Endothelial cell of umbilical vein (primary cell): ENCODE measurements around the gene RGS12.

ENCODE experiments used
- JUN ChIP-seq: IDR thresholded peaks from 2 replicates; pipeline ENCODE4 v1.6.1; 2011; ENCODE audit warnings: borderline replicate concordance, low read depth; ENCODE audit not compliant: insufficient read length, insufficient read depth
- MYC ChIP-seq: IDR thresholded peaks from one replicate; pipeline ENCODE4 v1.6.1; 2011; ENCODE audit warnings: mild to moderate bottlenecking, low read depth, low read length
- POLR2A ChIP-seq: IDR thresholded peaks from 2 replicates; pipeline ENCODE4 v1.6.1; 2012; ENCODE audit warnings: low read depth, mild to moderate bottlenecking, control low read depth, low read length
- POLR2AphosphoS5 ChIP-seq: IDR thresholded peaks from 2 replicates; pipeline ENCODE4 v1.6.1; 2012; ENCODE audit warnings: low read depth, mild to moderate bottlenecking, control low read depth, low read length, moderate library complexity; ENCODE audit not compliant: insufficient read depth
- TF ChIP-seq, protein P1 (sequence below), 2 donors: IDR thresholded peaks; 1 replicate in 1 of 2; 2 replicates in 1 of 2; pipeline ENCODE4 v1.5.1; 2011; ENCODE audit warnings: low read length in 2 of 2, mild to moderate bottlenecking in 2 of 2, moderate library complexity in 2 of 2, control low read depth in 1 of 2, inconsistent platforms in 1 of 2, low read depth in 1 of 2; ENCODE audit not compliant: insufficient read depth in 1 of 2; ENCODE audit errors: extremely low read depth in 1 of 2

DNA sequence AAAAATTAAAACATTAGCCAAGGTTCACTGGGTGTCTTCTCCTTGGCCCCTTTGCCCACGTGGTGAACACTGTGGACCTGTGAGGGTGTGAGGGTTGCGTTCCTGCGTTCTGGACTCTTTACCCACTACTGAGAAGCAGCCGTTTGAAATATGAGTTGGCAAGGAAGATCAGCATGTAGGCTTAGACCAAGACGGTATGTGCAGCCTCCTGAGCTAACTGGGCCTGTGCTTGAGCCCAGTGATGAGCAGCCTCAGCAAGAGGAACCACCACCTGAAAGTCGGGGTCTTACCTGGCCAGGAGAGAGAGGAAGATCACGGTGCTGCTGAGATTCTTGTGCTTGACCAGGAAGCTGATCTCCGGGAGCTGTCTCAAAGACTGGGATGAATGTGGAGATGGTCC lies 19.5 kb downstream of the RGS12 start:
- no peak for TF ChIP-seq POLR2A
- TF ChIP-seq, protein P1, sequence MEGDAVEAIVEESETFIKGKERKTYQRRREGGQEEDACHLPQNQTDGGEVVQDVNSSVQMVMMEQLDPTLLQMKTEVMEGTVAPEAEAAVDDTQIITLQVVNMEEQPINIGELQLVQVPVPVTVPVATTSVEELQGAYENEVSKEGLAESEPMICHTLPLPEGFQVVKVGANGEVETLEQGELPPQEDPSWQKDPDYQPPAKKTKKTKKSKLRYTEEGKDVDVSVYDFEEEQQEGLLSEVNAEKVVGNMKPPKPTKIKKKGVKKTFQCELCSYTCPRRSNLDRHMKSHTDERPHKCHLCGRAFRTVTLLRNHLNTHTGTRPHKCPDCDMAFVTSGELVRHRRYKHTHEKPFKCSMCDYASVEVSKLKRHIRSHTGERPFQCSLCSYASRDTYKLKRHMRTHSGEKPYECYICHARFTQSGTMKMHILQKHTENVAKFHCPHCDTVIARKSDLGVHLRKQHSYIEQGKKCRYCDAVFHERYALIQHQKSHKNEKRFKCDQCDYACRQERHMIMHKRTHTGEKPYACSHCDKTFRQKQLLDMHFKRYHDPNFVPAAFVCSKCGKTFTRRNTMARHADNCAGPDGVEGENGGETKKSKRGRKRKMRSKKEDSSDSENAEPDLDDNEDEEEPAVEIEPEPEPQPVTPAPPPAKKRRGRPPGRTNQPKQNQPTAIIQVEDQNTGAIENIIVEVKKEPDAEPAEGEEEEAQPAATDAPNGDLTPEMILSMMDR (IDR thresholded peaks at IDR 0.05; ENCODE audit: extremely low read depth in 1 of 2, insufficient read depth in 1 of 2, low read depth in 1 of 2, low read length in 2 of 2): no peak
- TF ChIP-seq POLR2AphosphoS5: no peak
- TF ChIP-seq JUN: no peak
- TF ChIP-seq MYC: no peak
